PC-9 (cell line): ENCODE results near the gene SETBP1.

Experiments
- CTCF ChIP-seq: fragments of 200-600 bp; sonication (generic); conservative IDR thresholded peaks from 2 replicates; pipeline ENCODE4 v1.6.1; 2017; ENCODE audit warnings: mixed run types, antibody characterized with exemption, mild to moderate bottlenecking, moderate library complexity
- EZH2 ChIP-seq: fragments of 200-600 bp; sonication (generic); IDR thresholded peaks from 2 replicates; pipeline ENCODE4 v1.8.0; 2017; ENCODE audit warnings: antibody characterized with exemption, low read depth

- TF ChIP-seq EZH2 (no peak), CTCF (no peak)
Observed at GRCh38 chr18:44941516-44941915, 260.8 kb downstream of the SETBP1 start.
